ENCODE results near the gene CNTF. TPM values are rescaled to one million over a fixed set of nuclear protein-coding genes. Genes with fewer than 3 reads are reported as not detected.

CNTF gene
- polyA plus RNA-seq, 1 of the 3 experiments (the other 2 are of a cell fraction): 0.87 TPM

GRCh38 chr11:58591659-58592058, 30.8 kb upstream of the CNTF start:
- CTCF ChIA-PET: interaction anchor here (1.6 kb wide), 1 partner anchor 24 kb away, joined by 3 read pairs; no protein-coding TSS in a partner anchor

More at GRCh38 chr11:58591659-58592058, 30.8 kb upstream of the CNTF start:
- no peak overlapping the region for H2AFZ ChIP-seq (ENCODE audit: low read depth)
- H3K79me2 ChIP-seq (ENCODE audit: insufficient read depth): peaks cover 99% of the 10 kb centered on the region
- H3K4me1 ChIP-seq (ENCODE audit: control insufficient read depth in 1 of 2, insufficient read depth in 2 of 2, low read depth in 1 of 2, low read length in 1 of 2): no peaks in the 10 kb centered on the region; a peak in 2 of 4 replicates
- H3K27me3 ChIP-seq (ENCODE audit: insufficient read depth): no peaks in the 10 kb centered on the region
- TF ChIP-seq, protein P1, sequence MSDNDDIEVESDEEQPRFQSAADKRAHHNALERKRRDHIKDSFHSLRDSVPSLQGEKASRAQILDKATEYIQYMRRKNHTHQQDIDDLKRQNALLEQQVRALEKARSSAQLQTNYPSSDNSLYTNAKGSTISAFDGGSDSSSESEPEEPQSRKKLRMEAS (IDR thresholded peaks at IDR 0.05; ENCODE audit: low read depth): no peak
- no peak for TF ChIP-seq MEF2A (IDR thresholded peaks at IDR 0.05; ENCODE audit: borderline replicate concordance, low read depth)
- no peak for TF ChIP-seq USF2 (IDR thresholded peaks at IDR 0.05; ENCODE audit: borderline replicate concordance, low read depth, low read length)
- no peak for TF ChIP-seq MXI1 (IDR thresholded peaks at IDR 0.05; ENCODE audit: low read depth, low read length)
- TF ChIP-seq CHD2 (IDR thresholded peaks at IDR 0.05; ENCODE audit: low read length, partially characterized antibody): no peak
- no peak for TF ChIP-seq REST (IDR thresholded peaks at IDR 0.05; ENCODE audit: low read depth, low read length)
- TF ChIP-seq YY1 (IDR thresholded peaks at IDR 0.05; ENCODE audit: low read depth): no peak
- no peak for TF ChIP-seq RCOR1 (IDR thresholded peaks at IDR 0.05; ENCODE audit: low read length)
- TF ChIP-seq JUND (IDR thresholded peaks at IDR 0.05): no peak
- TF ChIP-seq, protein P2, sequence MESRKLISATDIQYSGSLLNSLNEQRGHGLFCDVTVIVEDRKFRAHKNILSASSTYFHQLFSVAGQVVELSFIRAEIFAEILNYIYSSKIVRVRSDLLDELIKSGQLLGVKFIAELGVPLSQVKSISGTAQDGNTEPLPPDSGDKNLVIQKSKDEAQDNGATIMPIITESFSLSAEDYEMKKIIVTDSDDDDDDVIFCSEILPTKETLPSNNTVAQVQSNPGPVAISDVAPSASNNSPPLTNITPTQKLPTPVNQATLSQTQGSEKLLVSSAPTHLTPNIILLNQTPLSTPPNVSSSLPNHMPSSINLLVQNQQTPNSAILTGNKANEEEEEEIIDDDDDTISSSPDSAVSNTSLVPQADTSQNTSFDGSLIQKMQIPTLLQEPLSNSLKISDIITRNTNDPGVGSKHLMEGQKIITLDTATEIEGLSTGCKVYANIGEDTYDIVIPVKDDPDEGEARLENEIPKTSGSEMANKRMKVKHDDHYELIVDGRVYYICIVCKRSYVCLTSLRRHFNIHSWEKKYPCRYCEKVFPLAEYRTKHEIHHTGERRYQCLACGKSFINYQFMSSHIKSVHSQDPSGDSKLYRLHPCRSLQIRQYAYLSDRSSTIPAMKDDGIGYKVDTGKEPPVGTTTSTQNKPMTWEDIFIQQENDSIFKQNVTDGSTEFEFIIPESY (IDR thresholded peaks at IDR 0.05; ENCODE audit: borderline replicate concordance, low read depth): no peak
- no peak overlapping the region for H3K4me2 ChIP-seq
- H3F3A ChIP-seq (replicated peaks; ENCODE audit: insufficient read depth): peaks cover 8% of the 10 kb centered on the region
- POLR2A ChIA-PET: no interaction called here
- no peak for DNase-seq
- no peak overlapping the region for H3K4me3 ChIP-seq (ENCODE audit: low read depth in 2 of 2, low read length in 1 of 2)
- no peaks in the 10 kb centered on the region for H3K9me3 ChIP-seq
- H4K20me1 ChIP-seq (ENCODE audit: insufficient read depth): peaks cover 33% of the 10 kb centered on the region
- no peak overlapping the region for H3K27ac ChIP-seq (ENCODE audit: low read depth in 2 of 2, low read length in 1 of 2)
- 92% methylated on average over 3 of the region's 3 CpGs for whole genome bisulfite sequencing (ENCODE audit: low lambda C conversion rate)
- H3K9ac ChIP-seq: no peak overlapping the region
- no peaks in the 10 kb centered on the region for H3K9me2 ChIP-seq
- peaks cover 22 to 23% of the 10 kb centered on the region in 2 experiments for H3K36me3 ChIP-seq (replicated peaks in 1 of 2; ENCODE audit: control insufficient read depth in 1 of 2, insufficient read depth in 2 of 2, low read length in 1 of 2)

All from SK-N-SH (cell line).